ENCODE measurements around the gene ULK3. TPM values are rescaled to one million over a fixed set of nuclear protein-coding genes. Genes with fewer than 3 reads are reported as not detected.

Gene ULK3
- total and polyA plus RNA-seq, 2 donors (not counting 3 experiments of a cell fraction or from before 2014, with no cell fraction given): 36.0 to 48.6 TPM

GRCh38 chr15:74854453-74855022 lies 11.6 kb upstream of the ULK3 start:
- intact Hi-C loops (cut with micrococcal nuclease): no loop called here
- Histone ChIP-seq H3K4me2 (ENCODE audit: insufficient read depth, low read length) (no peak overlapping the region), H3K4me3 (replicated peaks in 1 of 3; ENCODE audit: insufficient read depth in 1 of 3, low read depth in 1 of 3, low read length in 3 of 3) (no peak overlapping the region), H3K27ac (ENCODE audit: insufficient read depth, low read depth, low read length) (no peak overlapping the region), H3K27me3 (ENCODE audit: control insufficient read depth in 2 of 2, insufficient read depth in 2 of 2, low read length in 2 of 2) (no peaks in the 10 kb centered on the region), H4K20me1 (replicated peaks; ENCODE audit: control insufficient read depth, extremely low read depth, insufficient read depth, low read length) (no peaks in the 10 kb centered on the region), H3K9me1 (replicated peaks; ENCODE audit: control insufficient read depth, extremely low read depth, insufficient read depth, low read length) (no peaks in the 10 kb centered on the region), H3K9me3 (replicated peaks; ENCODE audit: control insufficient read depth, insufficient read depth, low read length) (no peaks in the 10 kb centered on the region), H3K79me2 (ENCODE audit: control insufficient read depth, insufficient read depth, low read length) (peaks cover 6% of the 10 kb centered on the region), H2AFZ (ENCODE audit: low read depth, low read length) (no peak overlapping the region), H3K9ac (replicated peaks; ENCODE audit: extremely low read depth, insufficient read depth, low read length) (no peak overlapping the region), H3K36me3 (ENCODE audit: control insufficient read depth in 2 of 2, extremely low read depth in 1 of 2, insufficient read depth in 2 of 2, low read length in 2 of 2) (peaks cover 11 to 48% of the 10 kb centered on the region in 2 experiments), H3K4me1 (ENCODE audit: control insufficient read depth, extremely low read depth, insufficient read depth, low read length) (no peaks in the 10 kb centered on the region)
- FAIRE-seq (no peak), DNase-seq (ENCODE audit: low read depth, low spot score) (no peak)
- CTCF ChIA-PET: interaction anchor here (3.6 kb wide), 1 partner anchor 47 kb away, joined by 14 read pairs; no protein-coding TSS in a partner anchor
- POLR2A ChIA-PET: no interaction called here
- BruUV-seq (replicated peaks): no TSS peak
- TF ChIP-seq CTCF (IDR thresholded peaks at IDR 0.05; ENCODE audit: extremely low read depth in 1 of 2, insufficient read depth in 1 of 2, low read depth in 1 of 2, low read length in 2 of 2): no peak
- TF ChIP-seq JUN (IDR thresholded peaks at IDR 0.05; ENCODE audit: borderline replicate concordance, insufficient read depth, insufficient read length, low read depth): no peak
- TF ChIP-seq EZH2 (IDR thresholded peaks at IDR 0.05; ENCODE audit: borderline replicate concordance, low read depth, low read length, severe bottlenecking): no peak
- TF ChIP-seq, protein P1, sequence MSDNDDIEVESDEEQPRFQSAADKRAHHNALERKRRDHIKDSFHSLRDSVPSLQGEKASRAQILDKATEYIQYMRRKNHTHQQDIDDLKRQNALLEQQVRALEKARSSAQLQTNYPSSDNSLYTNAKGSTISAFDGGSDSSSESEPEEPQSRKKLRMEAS (IDR thresholded peaks at IDR 0.05; ENCODE audit: insufficient read depth, insufficient read length): no peak
- TF ChIP-seq FOS (IDR thresholded peaks at IDR 0.05; ENCODE audit: borderline replicate concordance, insufficient read depth, low read length): no peak
- TF ChIP-seq POLR2A (IDR thresholded peaks at IDR 0.05; ENCODE audit: low read depth, low read length): no peak
- TF ChIP-seq GATA2 (IDR thresholded peaks at IDR 0.05; ENCODE audit: insufficient read depth, insufficient read length, low read depth, low read length): no peak
- no peak for TF ChIP-seq POLR2AphosphoS5 (IDR thresholded peaks at IDR 0.05; ENCODE audit: insufficient read depth, low read depth, low read length)
- TF ChIP-seq MYC (IDR thresholded peaks at IDR 0.05; ENCODE audit: low read depth, low read length): no peak
- dilution Hi-C loops (cut with MboI; ENCODE audit: extremely low pct_ligation_motif_present, low sequenced_read_pairs): no loop called here

All from endothelial cell of umbilical vein (primary cell).